HFFc6 (cell line): ENCODE data around the gene LBHD1. TPM values are rescaled to one million over a fixed set of nuclear protein-coding genes. Genes with fewer than 3 reads are reported as not detected.
"Not testable (repeated sequence)": the region's sequence is repeated elsewhere in the genome, so short reads cannot be mapped to it uniquely, and the experiment has no call there.

Source experiments
- DNase-seq: peaks from one replicate; pipeline ENCODE4 v3.0.0-alpha.2; 2018
- H3K27ac Mint-ChIP-seq: 2 replicates; pipeline ENCODE4 v1.8.0; 2020; ENCODE audit warnings: mild to moderate bottlenecking, mixed read lengths
- H3K27me3 Mint-ChIP-seq: 2 replicates; pipeline ENCODE4 v1.8.0; 2021; ENCODE audit warnings: mild to moderate bottlenecking, moderate library complexity, mixed read lengths; ENCODE audit not compliant: insufficient read depth
- H3K36me3 Mint-ChIP-seq: 2 replicates; pipeline ENCODE4 v1.8.0; 2021; ENCODE audit warnings: low read depth, mixed read lengths
- H3K4me1 Mint-ChIP-seq: 2 replicates; pipeline ENCODE4 v1.8.0; 2020; ENCODE audit warnings: low read depth, mixed read lengths
- H3K4me3 Mint-ChIP-seq: 2 replicates; pipeline ENCODE4 v1.8.0; 2020; ENCODE audit warnings: mild to moderate bottlenecking, moderate library complexity, mixed read lengths
- H3K9me3 Mint-ChIP-seq: 2 replicates; pipeline ENCODE4 v1.8.0; 2020; ENCODE audit warnings: mild to moderate bottlenecking, mixed read lengths
- CTCF ChIP-seq: fragments of 200-600 bp; sonication (generic); IDR thresholded peaks from 2 replicates; pipeline ENCODE4 v1.5.0; 2021; ENCODE audit warnings: antibody characterized with exemption, mild to moderate bottlenecking
- total RNA-seq, 6 experiments: library from RNA; stranded (reverse); fragmentation: NEBNext Ultra II Directional; extraction: Animal tissue kit (Norgen Biotek cat#: 25700); gene quantifications; 2 replicates in 1 of 6; 3 replicates in 5 of 6; pipeline ENCODE4 v1.2.3, GENCODE V29; 2021

Gene LBHD1
- total RNA-seq, 6 experiments from 2014 or later, result 2.8 to 4.5 (median 3.7) TPM

- Mint-ChIP-seq H3K9me3 (no peaks in the 10 kb centered on the region), H3K36me3 (no peaks in the 10 kb centered on the region; the same call in 1 of the 2 replicates), H3K4me1 (peaks cover 18% of the 10 kb centered on the region), H3K27ac (peak overlapping the region; percentile 89), H3K27me3 (0 out of 2 replicates have a peak, but pooled peaks cover 2% of the 10 kb centered on the region), H3K4me3 (peak overlapping the region; percentile 95)
- TF ChIP-seq CTCF, result no peak
- no peak for DNase-seq
Measured at GRCh38 chr11:62652161-62653006, 19.7 kb downstream of the LBHD1 start.

GRCh38 chr11:62650283-62650682, 21.8 kb downstream of the LBHD1 start:
- H3K27me3 Mint-ChIP-seq, H3K4me3 Mint-ChIP-seq, DNase-seq, H3K9me3 Mint-ChIP-seq, H3K36me3 Mint-ChIP-seq, H3K27ac Mint-ChIP-seq: not testable (repeated sequence)
- H3K4me1 Mint-ChIP-seq, result peaks cover 24% of the 10 kb centered on the region

GRCh38 chr11:62649486-62649885, 22.6 kb downstream of the LBHD1 start:
- H3K27ac Mint-ChIP-seq, result no peak overlapping the region
- peaks cover 2% of the 10 kb centered on the region; the same call in 1 of the 2 replicates for H3K27me3 Mint-ChIP-seq
- no peak overlapping the region for H3K4me3 Mint-ChIP-seq
- H3K9me3 Mint-ChIP-seq, result no peaks in the 10 kb centered on the region
- H3K36me3 Mint-ChIP-seq, result peaks cover 9% of the 10 kb centered on the region
- H3K4me1 Mint-ChIP-seq, result peaks cover 31% of the 10 kb centered on the region
- TF ChIP-seq CTCF, result no peak
- DNase-seq, result no peak

- no peak for TF ChIP-seq CTCF
- no peak for DNase-seq
- peaks cover 2% of the 10 kb centered on the region; the same call in 1 of the 2 replicates for H3K27me3 Mint-ChIP-seq
- H3K4me3 Mint-ChIP-seq, result no peak overlapping the region
- peaks cover 9% of the 10 kb centered on the region for H3K36me3 Mint-ChIP-seq
- no peaks in the 10 kb centered on the region for H3K9me3 Mint-ChIP-seq
- peaks cover 31% of the 10 kb centered on the region for H3K4me1 Mint-ChIP-seq
- no peak overlapping the region for H3K27ac Mint-ChIP-seq
Measured at GRCh38 chr11:62648967-62649364, 23.1 kb downstream of the LBHD1 start.

GRCh38 chr11:62648185-62648966, 23.7 kb downstream of the LBHD1 start:
- Mint-ChIP-seq H3K27me3 (peaks cover 2% of the 10 kb centered on the region; the same call in 1 of the 2 replicates), H3K4me1 (peaks cover 26% of the 10 kb centered on the region), H3K27ac (no peak overlapping the region), H3K4me3 (no peak overlapping the region), H3K9me3 (no peaks in the 10 kb centered on the region), H3K36me3 (peaks cover 9% of the 10 kb centered on the region)
- no peak for DNase-seq
- no peak for TF ChIP-seq CTCF

- peaks cover 23% of the 10 kb centered on the region for H3K4me1 Mint-ChIP-seq
- H3K9me3 Mint-ChIP-seq, result no peaks in the 10 kb centered on the region
- H3K36me3 Mint-ChIP-seq, result peaks cover 9% of the 10 kb centered on the region
- no peak overlapping the region for H3K4me3 Mint-ChIP-seq
- H3K27ac Mint-ChIP-seq, result no peak overlapping the region
- TF ChIP-seq CTCF, result no peak
- H3K27me3 Mint-ChIP-seq, result peaks cover 2% of the 10 kb centered on the region; the same call in 1 of the 2 replicates
- no peak for DNase-seq
Measured at GRCh38 chr11:62647609-62648005, 24.5 kb downstream of the LBHD1 start.
